SH-SY5Y (cell line): ENCODE data around the gene MTHFS.

Source experiments
- GATA2 ChIP-seq: IDR thresholded peaks from 2 replicates; pipeline ENCODE4 v1.6.1; 2011; ENCODE audit warnings: mild to moderate bottlenecking, low read depth, low read length
- GATA3 ChIP-seq: IDR thresholded peaks from 2 replicates; pipeline ENCODE4 v1.6.1; 2011; ENCODE audit warnings: low read depth, mild to moderate bottlenecking, low read length, moderate library complexity

- TF ChIP-seq GATA2 (no peak), GATA3 (no peak)
Observed at GRCh38 chr15:79824136-79824701, 72.6 kb downstream of the MTHFS start.
